GM18873 (cell line): ENCODE measurements around the gene ADARB1.

Source experiments
- ATAC-seq: cut with Tn5 transposase; IDR thresholded peaks from one replicate; pipeline ENCODE4 v1.9.1; 2021; ENCODE audit warnings: mild to moderate bottlenecking, moderate library complexity, moderate number of reproducible peaks; ENCODE audit not compliant: unreplicated experiment, low FRiP score

ADARB1 gene

GRCh38 chr21:45257673-45258341 lies 183.4 kb downstream of the ADARB1 start:
- no peak for ATAC-seq

GRCh38 chr21:45258466-45258865 lies 184.1 kb downstream of the ADARB1 start:
- ATAC-seq, result no peak

- no peak for ATAC-seq
Measured at GRCh38 chr21:45259206-45259840, 184.9 kb downstream of the ADARB1 start.

- no peak for ATAC-seq
Measured at GRCh38 chr21:45260191-45260825, 185.9 kb downstream of the ADARB1 start.

GRCh38 chr21:45261093-45261492 lies 186.7 kb downstream of the ADARB1 start:
- no peak for ATAC-seq

GRCh38 chr21:45262041-45262581 lies 187.7 kb downstream of the ADARB1 start:
- no peak for ATAC-seq

GRCh38 chr21:45262616-45263015 lies 188.2 kb downstream of the ADARB1 start:
- ATAC-seq, result no peak

- no peak for ATAC-seq
Measured at GRCh38 chr21:45263534-45263933, 189.2 kb downstream of the ADARB1 start.

GRCh38 chr21:45264146-45264911 lies 189.9 kb downstream of the ADARB1 start:
- no peak for ATAC-seq

- ATAC-seq, result no peak
Measured at GRCh38 chr21:45264912-45265515, 190.6 kb downstream of the ADARB1 start.

GRCh38 chr21:45265721-45266517 lies 191.5 kb downstream of the ADARB1 start:
- ATAC-seq, result no peak

- ATAC-seq, result no peak
Measured at GRCh38 chr21:45266518-45267389, 192.4 kb downstream of the ADARB1 start.

GRCh38 chr21:45267390-45267760 lies 193.0 kb downstream of the ADARB1 start:
- ATAC-seq, result no peak

GRCh38 chr21:45269861-45270260 lies 195.5 kb downstream of the ADARB1 start:
- no peak for ATAC-seq

GRCh38 chr21:45270306-45270821 lies 196.0 kb downstream of the ADARB1 start:
- ATAC-seq, result no peak
